ENCODE results near the gene RSRC1.

RSRC1 gene

GRCh38 chr3:158460926-158461325, 351.0 kb downstream of the RSRC1 start:
- no peak for TF ChIP-seq TAF1 (IDR thresholded peaks at IDR 0.05; ENCODE audit: low read depth, low read length)
- no peak for TF ChIP-seq POU2F2 (IDR thresholded peaks at IDR 0.05; ENCODE audit: low read depth, low read length)
- TF ChIP-seq POLR2AphosphoS5 (IDR thresholded peaks at IDR 0.05; ENCODE audit: low read depth, low read length) = no peak
- no peak for TF ChIP-seq SPI1 (IDR thresholded peaks at IDR 0.05; ENCODE audit: low read depth, low read length)
- no peak for TF ChIP-seq POLR2A (IDR thresholded peaks at IDR 0.05; ENCODE audit: low read depth, low read length)
- TF ChIP-seq PAX5 (IDR thresholded peaks at IDR 0.05; ENCODE audit: insufficient read depth, low read length, severe bottlenecking) = no peak
- DNase-seq (ENCODE audit: insufficient read length, low spot score) (no peak), FAIRE-seq (no peak)

GRCh38 chr3:158463556-158463955, 353.7 kb downstream of the RSRC1 start:
- TF ChIP-seq PAX5 (IDR thresholded peaks at IDR 0.05; ENCODE audit: insufficient read depth, low read length, severe bottlenecking) = no peak
- no peak for TF ChIP-seq POLR2A (IDR thresholded peaks at IDR 0.05; ENCODE audit: low read depth, low read length)
- TF ChIP-seq TAF1 (IDR thresholded peaks at IDR 0.05; ENCODE audit: low read depth, low read length) = no peak
- TF ChIP-seq POU2F2 (IDR thresholded peaks at IDR 0.05; ENCODE audit: low read depth, low read length) = no peak
- no peak for TF ChIP-seq POLR2AphosphoS5 (IDR thresholded peaks at IDR 0.05; ENCODE audit: low read depth, low read length)
- no peak for TF ChIP-seq SPI1 (IDR thresholded peaks at IDR 0.05; ENCODE audit: low read depth, low read length)
- no peak for FAIRE-seq
- no peak for DNase-seq (ENCODE audit: insufficient read length, low spot score)

- no peak for FAIRE-seq
- no peak for DNase-seq (ENCODE audit: insufficient read length, low spot score)
These were observed 355.2 kb downstream of the RSRC1 start for GRCh38 chr3:158465074-158465473.

GRCh38 chr3:158470944-158471638, 361.2 kb downstream of the RSRC1 start:
- peak; percentile 20 for FAIRE-seq
- DNase-seq (ENCODE audit: insufficient read length, low spot score) = no peak
- TF ChIP-seq PAX5 (IDR thresholded peaks at IDR 0.05; ENCODE audit: insufficient read depth, low read length, severe bottlenecking) = no peak
- no peak for TF ChIP-seq TAF1 (IDR thresholded peaks at IDR 0.05; ENCODE audit: low read depth, low read length)
- TF ChIP-seq SPI1 (IDR thresholded peaks at IDR 0.05; ENCODE audit: low read depth, low read length) = no peak

More at GRCh38 chr3:158465074-158465473, 355.2 kb downstream of the RSRC1 start:
- no peak for TF ChIP-seq POU2F2 (IDR thresholded peaks at IDR 0.05; ENCODE audit: low read depth, low read length)
- TF ChIP-seq PAX5 (IDR thresholded peaks at IDR 0.05; ENCODE audit: insufficient read depth, low read length, severe bottlenecking) = no peak
- no peak for TF ChIP-seq POLR2AphosphoS5 (IDR thresholded peaks at IDR 0.05; ENCODE audit: low read depth, low read length)
- TF ChIP-seq POLR2A (IDR thresholded peaks at IDR 0.05; ENCODE audit: low read depth, low read length) = no peak
- no peak for TF ChIP-seq TAF1 (IDR thresholded peaks at IDR 0.05; ENCODE audit: low read depth, low read length)
- no peak for TF ChIP-seq SPI1 (IDR thresholded peaks at IDR 0.05; ENCODE audit: low read depth, low read length)

GRCh38 chr3:158471639-158472294, 361.9 kb downstream of the RSRC1 start:
- DNase-seq (ENCODE audit: insufficient read length, low spot score) = no peak
- FAIRE-seq = no peak
- TF ChIP-seq POU2F2 (IDR thresholded peaks at IDR 0.05; ENCODE audit: low read depth, low read length) = no peak
- no peak for TF ChIP-seq PAX5 (IDR thresholded peaks at IDR 0.05; ENCODE audit: insufficient read depth, low read length, severe bottlenecking)
- no peak for TF ChIP-seq TAF1 (IDR thresholded peaks at IDR 0.05; ENCODE audit: low read depth, low read length)
- no peak for TF ChIP-seq POLR2A (IDR thresholded peaks at IDR 0.05; ENCODE audit: low read depth, low read length)

- DNase-seq (ENCODE audit: insufficient read length, low spot score) (no peak), FAIRE-seq (no peak)
- TF ChIP-seq POLR2A (IDR thresholded peaks at IDR 0.05; ENCODE audit: low read depth, low read length) (no peak), POLR2AphosphoS5 (IDR thresholded peaks at IDR 0.05; ENCODE audit: low read depth, low read length) (no peak)
These were observed 369.2 kb downstream of the RSRC1 start for GRCh38 chr3:158479051-158479450.

- DNase-seq (ENCODE audit: insufficient read length, low spot score) (no peak), FAIRE-seq (peak; percentile 5)
- TF ChIP-seq POU2F2 (IDR thresholded peaks at IDR 0.05; ENCODE audit: low read depth, low read length) = no peak
- TF ChIP-seq POLR2AphosphoS5 (IDR thresholded peaks at IDR 0.05; ENCODE audit: low read depth, low read length) = no peak
- no peak for TF ChIP-seq PAX5 (IDR thresholded peaks at IDR 0.05; ENCODE audit: insufficient read depth, low read length, severe bottlenecking)
- no peak for TF ChIP-seq SPI1 (IDR thresholded peaks at IDR 0.05; ENCODE audit: low read depth, low read length)
- TF ChIP-seq TAF1 (IDR thresholded peaks at IDR 0.05; ENCODE audit: low read depth, low read length) = no peak
- TF ChIP-seq POLR2A (IDR thresholded peaks at IDR 0.05; ENCODE audit: low read depth, low read length) = no peak
These were observed 373.9 kb downstream of the RSRC1 start for GRCh38 chr3:158483701-158484235.

- TF ChIP-seq PAX5 (IDR thresholded peaks at IDR 0.05; ENCODE audit: insufficient read depth, low read length, severe bottlenecking) (no peak), TAF1 (IDR thresholded peaks at IDR 0.05; ENCODE audit: low read depth, low read length) (no peak), POU2F2 (IDR thresholded peaks at IDR 0.05; ENCODE audit: low read depth, low read length) (no peak), POLR2A (IDR thresholded peaks at IDR 0.05; ENCODE audit: low read depth, low read length) (no peak), SPI1 (IDR thresholded peaks at IDR 0.05; ENCODE audit: low read depth, low read length) (no peak), POLR2AphosphoS5 (IDR thresholded peaks at IDR 0.05; ENCODE audit: low read depth, low read length) (no peak)
- no peak for FAIRE-seq
- DNase-seq (ENCODE audit: insufficient read length, low spot score) = no peak
These were observed 376.3 kb downstream of the RSRC1 start for GRCh38 chr3:158486200-158486599.

GRCh38 chr3:158488670-158489069, 378.8 kb downstream of the RSRC1 start:
- DNase-seq (ENCODE audit: insufficient read length, low spot score) = no peak
- no peak for TF ChIP-seq POU2F2 (IDR thresholded peaks at IDR 0.05; ENCODE audit: low read depth, low read length)
- no peak for TF ChIP-seq POLR2A (IDR thresholded peaks at IDR 0.05; ENCODE audit: low read depth, low read length)
- TF ChIP-seq TAF1 (IDR thresholded peaks at IDR 0.05; ENCODE audit: low read depth, low read length) = no peak
- no peak for TF ChIP-seq SPI1 (IDR thresholded peaks at IDR 0.05; ENCODE audit: low read depth, low read length)
- no peak for TF ChIP-seq POLR2AphosphoS5 (IDR thresholded peaks at IDR 0.05; ENCODE audit: low read depth, low read length)
- no peak for TF ChIP-seq PAX5 (IDR thresholded peaks at IDR 0.05; ENCODE audit: insufficient read depth, low read length, severe bottlenecking)
- no peak for FAIRE-seq
